NB4 (cell line): ENCODE results near the gene TTC19.

Source experiments
- DNase-seq: peaks from one replicate; pipeline ENCODE4 v3.0.0; 2010; ENCODE audit warnings: low read depth
- H3K4me3 ChIP-seq: one replicate; pipeline ENCODE4 v1.5.1; 2011; ENCODE audit warnings: mild to moderate bottlenecking, low read depth, low read length, moderate library complexity
- CTCF ChIP-seq: IDR thresholded peaks from one replicate; pipeline ENCODE4 v1.5.1; 2012; ENCODE audit warnings: low read depth, low read length
- MAX ChIP-seq: IDR thresholded peaks from 2 replicates; pipeline ENCODE4 v1.6.1; 2011; ENCODE audit warnings: low read depth, low read length
- MYC ChIP-seq: IDR thresholded peaks from 2 replicates; pipeline ENCODE4 v1.6.1; 2011; ENCODE audit warnings: low read depth, low read length
- POLR2A ChIP-seq: IDR thresholded peaks from 2 replicates; pipeline ENCODE4 v1.6.1; 2011; ENCODE audit warnings: mild to moderate bottlenecking; ENCODE audit not compliant: insufficient read length; ENCODE audit errors: extremely low read depth

Gene TTC19

GRCh38 chr17:16026895-16027294 is 27.3 kb downstream of the TTC19 start:
- TF ChIP-seq MAX (no peak), CTCF (no peak), POLR2A (no peak)

GRCh38 chr17:16027708-16028584 is 28.3 kb downstream of the TTC19 start:
- TF ChIP-seq MYC: no peak
- no peak for TF ChIP-seq POLR2A
- no peak for TF ChIP-seq CTCF
- TF ChIP-seq MAX: no peak

More at GRCh38 chr17:16026895-16027294, 27.3 kb downstream of the TTC19 start:
- H3K4me3 ChIP-seq: no peak overlapping the region
- DNase-seq: no peak

GRCh38 chr17:16033729-16034349 is 34.2 kb downstream of the TTC19 start:
- no peak for DNase-seq
- no peak overlapping the region for H3K4me3 ChIP-seq
- TF ChIP-seq MAX: no peak
- no peak for TF ChIP-seq POLR2A
- TF ChIP-seq CTCF: no peak
- no peak for TF ChIP-seq MYC

More at GRCh38 chr17:16027708-16028584, 28.3 kb downstream of the TTC19 start:
- DNase-seq: peak; percentile 74
- no peak overlapping the region for H3K4me3 ChIP-seq

- no peak for TF ChIP-seq MAX
- no peak for TF ChIP-seq CTCF
- no peak for TF ChIP-seq MYC
- no peak for TF ChIP-seq POLR2A
- H3K4me3 ChIP-seq: no peak overlapping the region
- no peak for DNase-seq
Observed at GRCh38 chr17:16036261-16036660, 36.6 kb downstream of the TTC19 start.

GRCh38 chr17:16037636-16038035 is 38.0 kb downstream of the TTC19 start:
- DNase-seq: no peak

More at GRCh38 chr17:16037636-16038035, 38.0 kb downstream of the TTC19 start:
- no peak overlapping the region for H3K4me3 ChIP-seq
- TF ChIP-seq MYC (no peak), MAX (no peak), POLR2A (no peak), CTCF (no peak)
